ENCODE measurements around the gene APBA1. TPM values are rescaled to one million over a fixed set of nuclear protein-coding genes. Genes with fewer than 3 reads are reported as not detected.
"Not testable (repeated sequence)": the region's sequence is repeated elsewhere in the genome, so short reads cannot be mapped to it uniquely, and the experiment has no call there.

Gene APBA1
- polyA plus RNA-seq, 1 experiment: 4.6 TPM

- H3K27me3 ChIP-seq (ENCODE audit: control insufficient read depth, insufficient read depth, low read length): no peaks in the 10 kb centered on the region
- no peak for DNase-seq (ENCODE audit: low read depth)
- CTCF ChIA-PET: no interaction called here
- no peak overlapping the region for H3K4me3 ChIP-seq (ENCODE audit: low read depth, low read length)
- H3K36me3 ChIP-seq (ENCODE audit: control insufficient read depth, insufficient read depth, low read length): no peaks in the 10 kb centered on the region
- POLR2A ChIA-PET: no interaction called here
- no peak for TF ChIP-seq CTCF (IDR thresholded peaks at IDR 0.05; ENCODE audit: insufficient read depth, low read depth, low read length)
Observed at GRCh38 chr9:69599232-69599971, 72.8 kb downstream of the APBA1 start.

- CTCF ChIA-PET; POLR2A ChIA-PET; DNase-seq (ENCODE audit: low read depth): not testable (repeated sequence)
Observed at GRCh38 chr9:69596906-69597305, 75.3 kb downstream of the APBA1 start.

GRCh38 chr9:69594180-69594579 is 78.0 kb downstream of the APBA1 start:
- no peaks in the 10 kb centered on the region for H3K27me3 ChIP-seq (ENCODE audit: control insufficient read depth, insufficient read depth, low read length)
- ChIA-PET POLR2A (no interaction called here), CTCF (no interaction called here)
- TF ChIP-seq CTCF (IDR thresholded peaks at IDR 0.05; ENCODE audit: insufficient read depth, low read depth, low read length): no peak
- H3K36me3 ChIP-seq (ENCODE audit: control insufficient read depth, insufficient read depth, low read length): no peaks in the 10 kb centered on the region
- DNase-seq (ENCODE audit: low read depth): no peak
- no peak overlapping the region for H3K4me3 ChIP-seq (ENCODE audit: low read depth, low read length)

More at GRCh38 chr9:69596906-69597305, 75.3 kb downstream of the APBA1 start:
- not testable (repeated sequence) for H3K27me3 ChIP-seq (ENCODE audit: control insufficient read depth, insufficient read depth, low read length); H3K36me3 ChIP-seq (ENCODE audit: control insufficient read depth, insufficient read depth, low read length); H3K4me3 ChIP-seq (ENCODE audit: low read depth, low read length)

GRCh38 chr9:69593756-69594155 is 78.4 kb downstream of the APBA1 start:
- ChIA-PET POLR2A (no interaction called here), CTCF (interaction anchor here (0.8 kb wide), 1 partner anchor 9 kb away, joined by 4 read pairs; no protein-coding TSS in a partner anchor)
- Histone ChIP-seq H3K4me3 (ENCODE audit: low read depth, low read length) (no peak overlapping the region), H3K27me3 (ENCODE audit: control insufficient read depth, insufficient read depth, low read length) (no peaks in the 10 kb centered on the region), H3K36me3 (ENCODE audit: control insufficient read depth, insufficient read depth, low read length) (no peaks in the 10 kb centered on the region)
- no peak for TF ChIP-seq CTCF (IDR thresholded peaks at IDR 0.05; ENCODE audit: insufficient read depth, low read depth, low read length)
- DNase-seq (ENCODE audit: low read depth): no peak

GRCh38 chr9:69593301-69593700 is 78.9 kb downstream of the APBA1 start:
- no peak for TF ChIP-seq CTCF (IDR thresholded peaks at IDR 0.05; ENCODE audit: insufficient read depth, low read depth, low read length)
- no peak for DNase-seq (ENCODE audit: low read depth)

GRCh38 chr9:69590266-69590665 is 81.9 kb downstream of the APBA1 start:
- Histone ChIP-seq H3K27me3 (ENCODE audit: control insufficient read depth, insufficient read depth, low read length) (no peaks in the 10 kb centered on the region), H3K36me3 (ENCODE audit: control insufficient read depth, insufficient read depth, low read length) (no peaks in the 10 kb centered on the region), H3K4me3 (ENCODE audit: low read depth, low read length) (no peak overlapping the region)
- TF ChIP-seq CTCF (IDR thresholded peaks at IDR 0.05; ENCODE audit: insufficient read depth, low read depth, low read length): no peak
- no peak for DNase-seq (ENCODE audit: low read depth)
- POLR2A ChIA-PET: no interaction called here
- CTCF ChIA-PET: no interaction called here

More at GRCh38 chr9:69593301-69593700, 78.9 kb downstream of the APBA1 start:
- POLR2A ChIA-PET: no interaction called here
- CTCF ChIA-PET: interaction anchor here (0.6 to 0.8 kb wide), 2 partner anchors 8 to 518 kb away, joined by 3 to 4 read pairs; no protein-coding TSS in a partner anchor
- H3K4me3 ChIP-seq (ENCODE audit: low read depth, low read length): no peak overlapping the region
- no peaks in the 10 kb centered on the region for H3K27me3 ChIP-seq (ENCODE audit: control insufficient read depth, insufficient read depth, low read length)
- no peaks in the 10 kb centered on the region for H3K36me3 ChIP-seq (ENCODE audit: control insufficient read depth, insufficient read depth, low read length)

All from BJ (cell line).